ENCODE results near the gene CAMSAP1.

The CAMSAP1 gene

DNA sequence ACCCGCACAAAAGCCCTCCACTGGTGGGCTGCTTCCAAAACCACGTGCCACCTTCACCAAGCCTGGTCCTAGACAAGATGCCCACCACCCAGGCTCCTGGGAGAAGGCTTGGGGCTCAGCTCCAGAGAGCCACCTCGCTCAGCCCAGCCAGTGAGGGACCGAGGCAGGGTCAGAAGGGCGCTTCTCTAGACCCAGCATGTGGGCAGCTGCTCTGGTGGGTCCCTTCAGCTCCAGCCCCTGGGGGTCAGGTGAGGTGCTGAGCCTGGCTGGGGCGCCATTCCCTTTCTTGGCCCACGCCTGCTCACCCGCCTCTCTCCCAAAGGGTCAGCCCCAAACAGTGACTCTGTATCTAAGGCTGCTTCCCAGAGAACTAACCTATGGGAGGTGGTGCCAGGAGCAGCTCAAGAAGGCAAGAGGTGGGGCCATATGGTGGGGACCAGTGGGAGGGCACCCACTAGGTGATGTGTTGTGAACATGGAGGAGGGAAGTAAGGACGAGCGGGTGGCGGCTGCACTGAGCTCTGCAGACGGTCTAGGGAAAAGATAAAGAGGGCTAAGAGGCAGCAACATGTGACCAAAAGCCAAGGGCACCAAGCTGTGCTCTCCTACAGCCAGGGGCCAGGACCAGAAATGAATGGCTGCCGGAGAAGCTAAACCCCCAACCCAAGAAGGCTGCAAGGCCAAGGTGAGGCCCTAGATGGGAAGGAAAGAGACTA is 79.3 kb downstream of the CAMSAP1 start:
- no peak for DNase-seq

DNA sequence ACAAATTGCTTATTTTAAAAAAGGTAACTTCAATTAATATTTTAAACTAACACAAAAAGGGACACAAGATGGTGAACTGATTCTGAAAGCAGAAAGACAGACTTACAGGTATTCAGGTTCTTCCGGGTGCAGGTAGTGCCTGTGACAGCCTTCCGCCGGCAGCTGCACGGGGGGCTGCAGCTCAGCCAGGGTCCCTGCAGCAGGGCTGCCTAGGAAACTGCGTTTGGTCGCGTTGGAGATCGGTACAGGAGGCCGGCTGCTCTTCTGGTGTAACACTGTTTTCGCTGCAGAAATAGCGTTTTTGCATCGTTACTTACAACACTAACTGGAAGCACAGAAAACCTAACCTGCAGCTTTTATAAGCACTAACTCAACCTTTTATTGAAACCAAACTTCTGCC is 80.0 kb downstream of the CAMSAP1 start:
- no peak for DNase-seq

DNA sequence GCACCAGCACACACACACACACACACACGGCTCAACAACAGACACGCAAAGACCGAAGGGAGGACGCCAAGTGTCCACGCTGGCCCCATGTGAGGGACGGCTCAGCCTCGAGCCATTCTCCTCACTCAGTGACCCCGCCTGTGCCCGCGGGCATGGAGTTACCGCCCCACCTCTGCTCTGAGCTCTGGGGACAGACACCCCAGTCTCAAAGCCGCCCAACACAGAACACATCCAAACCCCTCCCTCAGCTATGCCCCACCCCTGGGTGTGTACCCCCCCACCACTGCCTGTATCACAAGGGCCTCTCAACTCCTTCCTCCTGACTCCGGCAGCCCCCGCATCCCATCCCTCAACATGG is 81.2 kb downstream of the CAMSAP1 start:
- DNase-seq: no peak

DNA sequence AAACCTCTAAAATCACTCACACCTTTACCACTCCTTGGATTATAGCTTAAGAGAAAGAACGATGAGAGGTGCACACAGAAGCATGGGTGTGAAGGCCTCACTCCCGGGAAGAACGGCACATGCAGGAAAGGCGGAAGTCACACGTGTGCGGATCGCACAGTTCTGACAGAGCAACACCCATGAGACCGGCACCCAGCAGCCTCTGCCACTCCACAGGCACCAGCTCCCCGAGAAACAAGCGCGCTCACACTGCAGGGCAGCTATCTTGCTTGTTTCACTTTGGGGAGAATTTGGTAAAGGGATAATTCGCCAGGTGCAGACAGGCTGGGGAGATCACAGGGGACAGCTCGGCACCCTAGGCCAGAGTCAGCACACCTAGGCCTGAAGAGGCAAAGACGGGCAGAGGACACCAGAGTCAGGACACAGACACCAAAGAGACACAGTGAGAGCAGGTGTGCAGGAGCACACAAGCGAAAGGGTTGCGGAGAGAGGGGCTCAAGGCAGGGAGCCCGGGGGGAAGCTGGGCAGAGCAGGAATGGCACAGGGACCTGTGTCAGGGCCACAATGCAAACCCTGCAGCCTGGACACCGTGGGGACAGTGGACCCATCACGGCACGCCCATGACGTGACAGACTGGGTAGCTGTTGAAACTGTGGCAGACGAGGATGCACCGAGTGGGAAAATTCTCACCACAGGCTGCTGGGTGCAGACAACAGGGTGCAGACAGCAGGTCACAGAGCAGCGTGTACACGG is 81.7 kb downstream of the CAMSAP1 start:
- DNase-seq: no peak

DNA sequence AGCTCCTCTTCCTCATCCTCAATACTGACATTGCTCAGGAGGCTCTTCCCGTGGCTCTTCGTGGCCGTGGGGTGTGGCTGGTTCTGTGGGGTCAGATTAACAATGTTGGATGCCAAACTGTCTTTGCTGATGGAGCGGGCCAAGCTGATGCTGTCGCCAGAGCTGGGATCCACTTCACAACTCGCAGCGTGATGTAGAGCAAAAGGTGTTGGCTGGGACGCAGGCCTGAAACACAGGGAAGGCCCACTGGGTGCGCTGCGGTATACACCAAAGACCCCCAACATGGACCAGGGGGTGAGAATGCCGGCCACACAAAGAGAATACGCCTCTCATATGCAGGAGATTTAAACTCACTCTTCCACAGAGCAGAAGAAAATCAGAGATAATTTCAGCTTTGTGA is 84.3 kb downstream of the CAMSAP1 start:
- no peak for DNase-seq

DNA sequence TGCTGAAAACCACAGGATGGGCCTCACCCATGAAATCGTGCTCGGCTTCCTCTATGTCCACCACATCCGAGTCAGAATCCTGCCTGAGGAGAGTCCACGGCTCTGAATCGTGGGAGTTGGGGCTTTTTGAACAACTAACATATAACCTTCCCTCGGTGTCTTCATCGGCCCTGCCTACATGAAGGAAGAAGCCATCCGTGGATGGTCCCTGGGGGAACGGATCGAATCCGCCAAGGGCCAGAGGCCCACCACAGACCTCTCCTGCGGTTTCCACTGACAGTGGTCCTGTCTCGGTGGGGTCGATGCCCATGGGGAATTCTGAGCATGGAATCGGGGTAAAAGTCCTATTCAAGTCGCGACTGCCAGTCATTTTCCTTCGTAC is 85.0 kb downstream of the CAMSAP1 start:
- no peak for DNase-seq

DNA sequence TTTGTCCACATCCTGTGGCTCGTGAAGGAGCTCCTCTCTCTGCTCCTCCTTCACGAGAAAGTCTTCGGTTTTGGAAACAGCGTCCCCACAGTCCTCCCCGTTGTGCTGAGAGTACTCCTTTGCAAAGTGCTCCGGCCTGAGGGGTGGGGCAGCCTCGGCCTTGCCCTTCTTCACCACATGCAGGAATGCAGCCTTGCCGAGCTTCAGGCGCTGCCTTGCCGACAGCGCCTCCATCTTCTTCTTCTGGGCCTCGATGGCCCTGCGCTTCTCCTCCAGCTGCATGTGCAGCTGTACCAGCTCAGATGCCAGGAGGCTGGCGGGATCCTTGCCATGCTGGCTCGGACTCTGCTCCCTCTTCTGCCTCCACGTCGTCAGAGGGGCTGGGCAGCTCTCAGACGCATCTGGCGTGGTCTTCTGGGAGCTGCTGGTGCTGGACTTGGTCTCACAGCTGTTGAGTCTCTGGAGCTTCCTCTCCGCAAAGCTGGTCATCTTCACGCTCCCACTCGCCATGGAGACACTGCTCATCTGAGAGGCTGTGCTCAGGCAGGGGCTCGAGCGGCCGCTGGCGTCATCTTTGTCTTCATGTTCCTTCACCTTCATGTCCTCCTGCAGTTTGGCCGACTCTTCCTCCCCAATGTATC is 85.5 kb downstream of the CAMSAP1 start:
- no peak for DNase-seq

DNA sequence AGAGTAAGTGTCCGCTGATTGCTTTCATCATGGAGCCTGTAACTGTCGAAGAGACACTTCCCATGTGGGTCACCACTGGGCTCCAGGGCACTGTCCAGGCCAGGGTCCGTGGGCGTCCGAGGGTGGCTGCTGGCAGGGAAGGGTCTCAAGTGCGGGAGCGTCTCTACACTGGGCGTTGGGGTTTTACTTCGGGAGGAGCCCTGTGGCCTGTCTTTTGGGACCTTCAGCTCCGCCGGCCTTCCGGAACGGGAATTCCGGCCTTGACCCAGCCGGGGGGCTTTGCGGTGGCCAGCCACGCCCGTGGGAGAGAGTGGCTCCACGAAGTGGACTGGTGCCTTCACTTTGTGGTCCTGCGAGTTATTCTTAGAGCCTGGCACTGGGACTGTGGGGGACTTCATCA is 86.2 kb downstream of the CAMSAP1 start:
- no peak for DNase-seq

DNA sequence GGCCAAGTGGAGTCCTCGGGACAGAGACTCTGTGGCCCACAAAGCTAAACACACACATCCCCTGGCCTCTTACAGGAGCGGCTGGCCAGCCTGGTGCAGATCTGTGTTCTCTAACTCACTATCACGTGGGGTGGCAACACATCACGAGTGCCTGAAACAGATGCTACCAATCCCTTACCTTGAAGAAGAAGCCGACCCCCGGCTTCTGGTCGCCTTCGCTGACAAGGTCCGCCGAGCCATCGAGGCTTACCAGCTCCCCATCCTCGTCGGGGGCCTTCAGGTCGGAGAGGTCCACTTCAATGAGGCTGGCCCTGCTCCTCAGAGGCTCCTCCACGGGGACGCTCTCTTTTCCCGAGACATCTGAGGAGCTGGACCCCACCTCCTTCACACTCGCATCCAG is 86.7 kb downstream of the CAMSAP1 start:
- no peak for DNase-seq

DNA sequence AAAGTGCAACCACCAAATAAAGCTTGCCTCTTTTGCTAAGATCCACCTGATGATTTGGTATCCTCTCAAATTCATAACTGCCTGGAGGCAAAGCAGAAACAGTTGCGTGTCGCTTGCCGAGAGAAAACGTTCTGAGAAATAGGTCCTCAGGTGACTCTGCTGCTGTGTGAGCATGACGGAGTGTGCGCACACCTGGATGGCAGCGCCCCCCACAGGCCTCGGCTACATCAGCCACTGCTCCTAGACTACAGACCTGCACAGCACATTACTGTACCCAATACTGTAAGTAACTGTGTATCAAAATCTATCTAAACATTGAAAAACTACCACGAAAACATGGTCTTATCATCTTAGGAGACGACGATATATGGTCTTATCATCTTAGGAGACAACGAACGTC is 87.4 kb downstream of the CAMSAP1 start:
- DNase-seq: no peak

DNA sequence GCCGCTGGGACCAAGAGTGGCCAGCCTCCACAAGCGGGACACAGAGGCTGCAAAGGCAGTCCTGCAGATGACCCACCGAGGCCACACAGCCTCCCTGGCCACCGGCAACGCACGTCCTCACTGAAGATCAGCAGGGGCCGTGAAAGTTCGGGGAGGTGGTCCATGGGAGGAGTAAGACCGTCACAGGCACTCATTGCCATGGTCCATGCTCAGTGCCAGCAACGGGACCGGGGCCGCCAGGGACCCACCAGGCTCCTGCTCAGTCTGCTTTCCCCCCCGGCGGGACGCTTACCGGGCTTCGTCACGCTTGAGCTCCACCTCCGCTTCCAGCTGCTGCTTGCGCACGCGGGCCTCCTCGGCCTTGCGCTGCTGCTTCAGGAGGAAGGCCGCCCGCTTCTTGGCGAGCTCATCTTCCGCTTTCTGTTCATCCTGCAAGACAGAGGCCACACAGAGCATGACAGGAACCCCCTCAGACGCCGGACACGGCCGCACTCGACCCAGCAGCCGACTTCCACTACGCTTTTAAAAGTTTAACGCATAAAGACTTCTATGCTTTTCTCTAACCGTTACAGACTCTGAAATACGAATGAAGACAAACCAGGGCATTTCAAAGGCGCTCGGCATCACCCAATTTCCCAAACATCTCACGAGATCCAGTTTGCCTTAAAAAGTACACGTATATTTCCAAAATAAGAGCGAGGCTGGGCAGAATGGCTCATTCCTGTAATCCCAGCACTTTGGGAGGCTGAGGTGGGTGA is 88.4 kb downstream of the CAMSAP1 start:
- no peak for DNase-seq

DNA sequence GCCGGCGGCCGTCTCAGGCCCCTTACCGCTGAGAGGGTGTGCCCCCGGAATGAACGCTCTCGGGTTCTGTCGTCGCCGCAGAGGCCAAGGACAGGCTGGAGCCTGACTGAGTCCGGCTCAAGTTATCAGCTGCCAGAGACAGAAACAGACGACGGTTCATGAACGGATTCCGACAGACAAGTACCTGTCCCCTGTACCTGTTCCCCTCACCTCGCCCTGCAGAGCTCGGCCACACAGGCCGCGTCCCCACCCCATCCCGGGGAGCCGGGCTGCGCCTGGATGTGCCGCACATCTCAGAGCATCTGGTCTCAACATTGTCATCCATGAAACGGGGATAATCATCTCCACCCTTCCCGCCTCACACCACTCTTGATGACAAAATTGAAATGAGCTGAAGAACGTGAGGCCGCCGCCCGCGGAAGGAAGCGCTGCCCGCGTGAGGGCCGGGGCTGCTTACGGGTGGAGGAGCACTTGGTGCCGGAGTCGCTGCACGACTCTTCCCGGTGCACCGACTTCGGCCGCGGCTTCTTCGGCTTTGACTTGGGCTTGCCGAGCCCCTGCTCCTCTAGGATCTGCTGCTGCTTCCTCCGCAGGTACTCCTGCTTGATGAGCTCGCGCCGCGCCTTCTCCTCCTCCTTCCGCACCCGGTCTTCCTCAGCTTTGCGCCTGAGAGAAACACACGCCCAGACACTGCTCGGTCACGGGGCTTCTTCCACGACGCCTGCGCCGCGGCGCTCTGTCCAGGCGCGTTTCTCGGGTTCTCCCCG is 89.2 kb downstream of the CAMSAP1 start:
- DNase-seq: no peak

DNA sequence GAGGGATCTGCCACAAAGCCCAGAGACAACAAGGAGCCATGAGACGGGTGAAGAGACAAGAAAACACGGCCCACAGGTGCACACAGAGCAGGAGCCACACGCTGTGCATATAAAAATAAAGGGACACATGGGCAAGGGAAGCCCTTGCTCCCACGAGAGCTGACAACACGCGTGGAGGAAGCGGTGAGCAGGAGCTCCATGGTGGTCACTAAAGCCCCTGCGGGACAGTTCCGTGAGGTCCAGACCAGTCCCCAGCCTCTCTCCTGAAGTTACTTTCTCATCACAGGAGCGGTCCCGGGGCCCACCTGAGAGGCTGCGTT is 90.7 kb downstream of the CAMSAP1 start:
- no peak for DNase-seq

DNA sequence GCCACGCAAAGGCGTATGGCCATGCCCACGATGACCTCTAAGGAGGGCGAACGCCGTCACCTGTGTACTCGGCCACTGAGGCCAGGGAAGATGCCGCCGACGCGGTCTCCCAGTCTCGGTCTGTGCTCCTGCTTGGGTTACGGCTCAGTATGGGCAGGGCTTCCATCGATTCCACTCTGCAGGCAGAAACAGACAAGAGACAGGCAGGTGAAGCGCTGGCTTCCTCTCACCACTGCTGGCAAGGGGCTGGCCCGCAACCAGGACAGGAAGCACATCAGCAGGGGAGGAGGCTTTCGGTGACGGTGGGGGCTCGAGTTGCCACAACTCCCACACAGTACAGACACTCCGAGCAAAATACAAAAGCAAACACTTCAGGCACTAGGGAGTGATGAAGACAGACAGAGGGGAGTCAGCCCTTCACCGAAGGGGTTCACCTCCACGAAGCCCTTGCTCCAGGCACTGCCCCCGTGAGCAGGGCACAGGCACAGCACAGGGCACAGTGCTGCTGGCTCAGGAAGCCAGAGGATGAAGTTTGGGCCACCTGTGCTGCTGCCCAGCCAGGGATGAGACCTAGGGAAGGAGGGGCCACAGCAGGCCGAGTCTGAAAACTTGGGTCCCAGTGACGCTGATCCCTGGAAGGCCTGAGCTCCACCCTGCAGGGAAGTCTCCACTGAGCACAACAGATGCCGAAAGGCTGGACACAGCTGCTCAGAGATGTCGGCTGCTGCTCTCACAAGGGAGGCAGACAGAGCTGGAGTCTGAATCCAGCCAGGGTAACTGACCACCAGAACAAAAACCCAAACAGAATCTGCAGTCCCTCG is 91.3 kb downstream of the CAMSAP1 start:
- no peak for DNase-seq

DNA sequence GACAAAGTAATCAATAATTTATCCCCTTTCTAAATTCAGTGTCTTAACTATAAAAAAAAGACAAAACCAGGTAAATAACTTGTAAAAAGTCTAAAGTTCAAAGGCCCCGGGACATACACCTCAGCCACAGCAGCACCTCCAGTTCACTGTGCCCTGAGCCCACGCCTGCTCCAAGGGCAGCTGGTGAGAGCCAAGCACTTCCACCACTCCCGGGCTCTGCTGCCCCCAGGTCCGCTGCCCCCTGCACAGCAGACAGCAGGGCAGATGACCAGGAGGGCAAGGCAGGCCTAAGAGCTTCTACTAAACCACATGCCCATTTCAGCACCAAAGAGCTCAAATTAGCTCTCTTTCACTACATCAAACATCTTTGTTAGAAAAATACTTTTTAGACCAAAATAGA is 91.9 kb downstream of the CAMSAP1 start:
- DNase-seq: no peak

DNA sequence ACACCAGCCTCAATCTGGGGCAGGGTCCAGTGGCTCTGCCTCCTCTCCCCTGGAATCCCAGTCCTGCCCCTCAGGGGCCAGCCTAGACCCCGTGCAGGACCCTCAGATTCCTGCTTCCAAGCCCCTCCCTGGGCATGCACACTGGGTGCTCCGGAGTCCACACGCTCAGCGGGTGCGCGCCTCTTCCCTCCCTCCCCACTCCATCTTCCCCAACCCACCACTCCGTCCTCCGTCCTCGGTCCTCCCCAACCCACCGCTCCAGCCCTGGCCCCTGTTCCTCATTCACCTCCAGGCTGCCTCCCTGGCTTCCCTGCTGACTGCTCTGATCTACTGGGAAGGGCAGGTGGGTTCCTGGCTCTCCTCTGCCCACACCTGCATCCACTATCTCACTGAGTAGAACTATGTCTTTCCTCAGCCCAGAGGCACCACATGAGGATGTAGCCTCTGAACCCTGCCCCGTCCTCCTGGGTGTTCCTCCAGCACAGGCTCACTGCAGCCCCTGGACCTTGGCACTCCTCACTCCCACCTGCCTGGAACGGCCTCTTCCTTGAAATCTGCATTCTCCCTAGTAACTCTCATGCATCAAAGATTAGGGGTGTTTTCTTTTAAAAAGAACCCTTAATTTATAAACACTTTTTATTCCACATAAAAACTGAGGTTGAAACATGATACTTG is 92.8 kb downstream of the CAMSAP1 start:
- DNase-seq: no peak

DNA sequence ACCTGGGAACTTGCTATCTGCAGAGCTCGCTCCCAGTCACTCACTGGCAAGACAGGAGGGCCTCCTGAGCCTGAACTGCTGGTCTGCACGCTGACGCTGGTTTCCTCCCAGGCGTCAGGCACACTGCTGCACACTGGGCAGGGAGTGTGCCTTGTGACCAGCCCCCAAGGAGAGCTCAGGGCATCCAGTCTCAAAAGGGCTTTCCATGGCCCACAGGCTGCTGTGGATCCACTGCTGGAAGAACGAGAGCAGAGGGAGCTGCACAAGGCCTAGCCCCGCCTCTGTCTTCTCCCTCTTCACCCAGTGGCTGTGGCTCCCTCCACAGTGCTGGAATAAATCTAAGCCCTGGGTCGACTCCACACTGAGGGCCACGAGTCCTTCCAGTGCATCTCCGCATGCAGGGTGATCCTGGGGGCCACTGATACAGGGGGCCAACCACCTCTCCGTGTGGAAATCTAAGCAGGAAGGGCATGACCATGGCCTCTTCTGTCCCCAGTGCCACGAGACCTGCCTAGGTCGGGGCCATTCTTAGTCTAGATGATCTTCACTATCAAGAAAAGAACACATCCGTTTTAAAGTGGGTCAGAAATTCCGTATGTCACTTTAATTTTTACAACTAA is 93.6 kb downstream of the CAMSAP1 start:
- DNase-seq: no peak

DNA sequence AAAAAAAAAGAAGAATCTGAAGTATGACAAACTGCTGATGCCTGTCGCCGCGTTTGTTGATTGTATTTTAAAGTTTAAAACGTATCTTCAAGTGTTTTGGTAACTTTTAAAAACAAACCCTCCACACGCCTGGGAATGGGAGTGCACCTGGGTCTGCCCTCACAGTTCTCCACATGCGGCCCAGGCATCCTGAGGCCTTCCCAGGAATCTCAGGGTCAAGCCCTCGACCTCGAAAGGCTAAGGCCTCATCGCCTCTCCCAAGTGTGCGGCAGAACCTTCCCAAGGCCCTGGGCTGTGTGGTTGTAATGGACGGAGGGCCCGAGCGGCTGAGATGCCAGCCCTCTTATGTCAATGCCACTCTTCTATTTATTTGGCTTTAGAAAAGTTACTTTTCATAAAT is 94.4 kb downstream of the CAMSAP1 start:
- DNase-seq: no peak

DNA sequence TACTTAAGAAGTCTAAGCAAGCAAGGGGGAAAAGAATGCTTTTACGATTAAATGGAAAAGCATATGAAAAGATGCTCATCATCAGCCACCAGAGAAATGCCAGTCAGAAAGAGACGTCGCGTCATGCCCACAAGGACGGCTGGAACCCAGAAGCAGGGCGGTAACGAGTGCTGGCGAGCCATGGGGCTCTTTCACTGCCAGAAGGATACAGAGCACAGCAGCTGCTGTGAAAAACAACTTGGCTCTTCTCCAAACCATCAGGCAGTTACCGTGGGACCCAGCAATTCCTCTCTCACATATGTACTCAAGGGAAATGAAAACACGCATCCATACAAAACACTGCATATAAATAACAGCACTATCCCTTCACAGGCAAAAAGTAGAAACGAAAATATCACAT is 95.5 kb downstream of the CAMSAP1 start:
- peak; percentile 23 for DNase-seq

DNA sequence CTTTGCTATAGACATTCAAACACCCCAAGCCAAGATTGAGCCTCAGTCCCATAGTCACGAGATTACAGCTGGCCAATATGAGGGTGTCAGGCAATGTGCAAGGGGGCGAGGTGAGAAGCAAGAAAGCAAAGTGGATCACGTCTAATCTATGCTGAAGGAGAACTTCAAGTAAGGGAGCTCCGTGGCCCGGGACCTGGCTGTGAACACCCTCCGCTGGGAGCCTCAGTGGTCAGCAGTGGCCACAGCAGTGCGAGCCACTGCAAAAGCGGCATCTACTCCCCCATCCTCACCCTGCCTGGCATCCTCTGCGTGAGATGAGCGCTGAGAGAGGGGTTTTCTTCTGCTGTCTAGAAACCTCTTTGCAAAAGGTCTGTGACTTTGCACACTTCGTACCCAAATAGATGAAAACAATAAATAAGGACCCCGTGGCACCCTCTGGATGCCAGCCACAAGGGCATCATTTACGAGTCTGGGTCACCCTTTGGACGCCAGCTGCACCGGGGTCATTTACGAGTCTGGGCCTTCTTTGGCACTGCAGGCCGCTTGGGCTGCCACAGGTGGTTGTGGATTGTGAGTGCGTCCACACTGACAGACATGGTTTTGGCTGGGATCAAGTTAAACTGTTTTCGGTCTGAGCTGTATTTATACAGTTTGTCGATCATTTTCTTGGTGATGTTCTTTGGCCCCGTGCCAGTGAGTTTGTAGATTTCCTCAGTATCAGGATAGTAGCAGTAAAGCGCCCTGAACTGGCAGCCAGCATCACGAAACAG is 96.4 kb downstream of the CAMSAP1 start:
- no peak for DNase-seq
